Ascending aorta (tissue), 2 donors: Measurements from ENCODE around the gene FAM124A. TPM values are rescaled to one million over a fixed set of nuclear protein-coding genes. Genes with fewer than 3 reads are reported as not detected.

Source experiments
- DNase-seq, 2 donors: peaks; one replicate each; pipeline ENCODE4 v3.0.0-alpha.2; 2019; ENCODE audit warnings: low spot score in 2 of 2
- H3K27ac ChIP-seq, 2 donors: fragments of 200-600 bp; sonication (generic); one replicate each; pipeline ENCODE4 v1.5.1; 2016 to 2017; ENCODE audit warnings: mild to moderate bottlenecking in 1 of 2
- H3K27me3 ChIP-seq: fragments of 200-600 bp; sonication (generic); one replicate; pipeline ENCODE4 v1.5.1; 2017
- H3K36me3 ChIP-seq, 2 donors: fragments of 200-600 bp; sonication (generic); one replicate each; pipeline ENCODE4 v1.5.1; 2016
- H3K4me1 ChIP-seq, 2 donors: fragments of 200-600 bp; sonication (generic); one replicate each; pipeline ENCODE4 v1.5.1; 2016 to 2017; ENCODE audit warnings: mild to moderate bottlenecking in 1 of 2
- H3K4me3 ChIP-seq, 2 donors: fragments of 200-600 bp; sonication (generic); one replicate each; pipeline ENCODE4 v1.5.1; 2016 to 2017; ENCODE audit warnings: mild to moderate bottlenecking in 1 of 2
- H3K9me3 ChIP-seq, 2 donors: fragments of 200-600 bp; sonication (generic); one replicate each; pipeline ENCODE4 v1.5.1; 2016
- intact Hi-C: fragments of 100-400 bp; cut with DNase I; formaldehyde crosslinking; loops from one replicate; pipeline ENCODE4 v1.15.1; 2023
- total RNA-seq: library from RNA; depleted of rRNA; stranded (reverse); fragments of >200 nt; gene quantifications from one replicate; pipeline ENCODE4 v1.1.0, GENCODE V29; 2016
- TF ChIP-seq, protein P1 (sequence below), 3 experiments: fragments of 200-600 bp in 2 of 3; fragments of 450-650 bp in 1 of 3; sonication (generic) in 2 of 3; IDR thresholded peaks; one replicate each; pipeline ENCODE4 v1.5.1; 2016 to 2019; ENCODE audit warnings: antibody characterized with exemption in 3 of 3, mild to moderate bottlenecking in 1 of 3, moderate library complexity in 1 of 3

Gene FAM124A
- total RNA-seq, 1 donor from 2014 or later, result 22.4 TPM

DNA sequence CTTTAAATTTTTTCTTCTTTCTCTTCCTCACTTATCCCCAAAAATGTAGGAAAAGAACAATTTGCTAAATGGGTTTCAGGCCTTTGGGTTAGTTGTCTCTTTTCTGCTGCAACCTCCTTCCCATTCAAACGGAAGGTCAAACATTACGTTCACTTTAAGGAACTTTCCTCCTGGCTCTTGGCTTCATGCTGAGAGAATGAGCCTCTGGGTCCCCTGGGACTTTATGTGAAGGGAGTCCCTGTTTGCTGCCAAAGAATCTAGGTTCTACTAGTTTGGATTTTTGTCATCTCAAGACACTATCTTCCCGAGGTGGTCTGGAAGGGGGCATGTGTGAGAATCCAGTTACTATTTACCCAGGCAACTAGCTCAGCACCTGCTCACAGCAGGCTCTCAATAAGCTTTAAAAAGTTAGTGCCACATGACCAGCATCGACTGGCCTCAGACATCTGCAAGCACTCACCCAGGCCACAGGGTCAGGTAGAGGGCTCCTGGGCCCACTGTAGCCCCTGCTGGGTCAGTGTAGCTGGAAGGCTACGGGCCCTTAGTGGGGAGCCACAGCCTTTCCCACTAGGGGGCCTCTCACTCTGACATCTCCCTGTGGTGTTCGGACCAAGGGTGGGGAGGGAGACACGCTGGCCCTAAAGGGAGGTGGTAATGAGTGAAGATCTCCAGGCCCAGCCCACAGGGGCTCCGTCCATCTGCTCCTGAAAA is 40.5 kb downstream of the FAM124A start:
- DNase-seq, result no peak
- TF ChIP-seq, protein P1, sequence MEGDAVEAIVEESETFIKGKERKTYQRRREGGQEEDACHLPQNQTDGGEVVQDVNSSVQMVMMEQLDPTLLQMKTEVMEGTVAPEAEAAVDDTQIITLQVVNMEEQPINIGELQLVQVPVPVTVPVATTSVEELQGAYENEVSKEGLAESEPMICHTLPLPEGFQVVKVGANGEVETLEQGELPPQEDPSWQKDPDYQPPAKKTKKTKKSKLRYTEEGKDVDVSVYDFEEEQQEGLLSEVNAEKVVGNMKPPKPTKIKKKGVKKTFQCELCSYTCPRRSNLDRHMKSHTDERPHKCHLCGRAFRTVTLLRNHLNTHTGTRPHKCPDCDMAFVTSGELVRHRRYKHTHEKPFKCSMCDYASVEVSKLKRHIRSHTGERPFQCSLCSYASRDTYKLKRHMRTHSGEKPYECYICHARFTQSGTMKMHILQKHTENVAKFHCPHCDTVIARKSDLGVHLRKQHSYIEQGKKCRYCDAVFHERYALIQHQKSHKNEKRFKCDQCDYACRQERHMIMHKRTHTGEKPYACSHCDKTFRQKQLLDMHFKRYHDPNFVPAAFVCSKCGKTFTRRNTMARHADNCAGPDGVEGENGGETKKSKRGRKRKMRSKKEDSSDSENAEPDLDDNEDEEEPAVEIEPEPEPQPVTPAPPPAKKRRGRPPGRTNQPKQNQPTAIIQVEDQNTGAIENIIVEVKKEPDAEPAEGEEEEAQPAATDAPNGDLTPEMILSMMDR (IDR thresholded peaks at IDR 0.05), result no peak
- H3K27ac ChIP-seq, result no peak overlapping the region

DNA sequence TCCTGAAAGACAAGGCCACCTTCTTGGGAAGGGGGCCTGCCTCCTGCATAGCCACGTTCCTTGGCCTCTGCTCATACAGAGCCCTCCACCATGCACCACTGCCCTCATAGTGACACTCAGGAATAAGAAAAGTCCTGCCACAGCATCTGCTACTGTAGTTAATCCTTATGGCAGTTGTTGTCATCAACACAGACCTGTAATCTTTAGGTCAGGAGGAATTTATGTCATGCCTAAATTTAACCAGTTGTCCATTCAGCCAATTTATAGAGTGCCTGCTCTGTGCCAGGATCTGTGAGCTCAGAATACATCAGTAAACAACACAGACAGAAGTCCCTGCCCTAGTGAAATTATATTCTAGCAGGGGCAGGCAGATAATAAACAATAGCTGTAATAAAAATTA is 44.4 kb downstream of the FAM124A start:
- TF ChIP-seq, protein P1 (IDR thresholded peaks at IDR 0.05), result no peak
- H3K36me3 ChIP-seq, result no peaks in the 10 kb centered on the region
- no peak overlapping the region for H3K27ac ChIP-seq
- no peaks in the 10 kb centered on the region for H3K27me3 ChIP-seq
- H3K9me3 ChIP-seq, result no peaks in the 10 kb centered on the region
- H3K4me3 ChIP-seq, result no peak overlapping the region
- no peak for DNase-seq
- intact Hi-C loops, result no loop called here
- H3K4me1 ChIP-seq, result no peaks in the 10 kb centered on the region

More for the DNA sequence above, 40.5 kb downstream of the FAM124A start:
- Histone ChIP-seq H3K9me3 (no peaks in the 10 kb centered on the region), H3K4me1 (no peaks in the 10 kb centered on the region), H3K4me3 (no peak overlapping the region), H3K27me3 (no peaks in the 10 kb centered on the region), H3K36me3 (no peaks in the 10 kb centered on the region)
- intact Hi-C loops, result no loop called here

DNA sequence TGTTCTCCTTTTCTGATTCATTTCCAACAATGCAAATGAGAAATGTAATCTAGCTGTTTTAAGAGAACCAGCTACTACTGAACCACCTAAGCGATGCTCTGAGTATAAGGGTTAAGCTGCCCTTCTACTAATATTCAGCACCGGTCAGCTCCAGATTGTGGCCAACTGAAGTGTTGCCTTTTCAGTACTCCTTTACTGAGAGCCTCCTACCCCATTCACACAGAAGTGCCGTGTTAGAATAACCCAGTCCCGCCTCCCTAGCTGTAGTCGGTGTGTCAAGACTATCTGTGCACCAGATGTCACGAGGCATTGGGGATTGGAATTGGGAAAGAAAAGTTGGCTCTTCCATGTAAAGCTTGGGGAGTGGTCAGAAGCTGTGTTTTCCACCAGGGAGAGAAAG is 45.4 kb downstream of the FAM124A start:
- intact Hi-C loops, result no loop called here
- no peaks in the 10 kb centered on the region for H3K36me3 ChIP-seq
- H3K4me3 ChIP-seq, result no peak overlapping the region
- TF ChIP-seq, protein P1 (IDR thresholded peaks at IDR 0.05), result no peak
- H3K9me3 ChIP-seq, result no peaks in the 10 kb centered on the region
- DNase-seq, result no peak
- H3K27ac ChIP-seq, result no peak overlapping the region
- H3K4me1 ChIP-seq, result no peaks in the 10 kb centered on the region
- H3K27me3 ChIP-seq, result no peaks in the 10 kb centered on the region

DNA sequence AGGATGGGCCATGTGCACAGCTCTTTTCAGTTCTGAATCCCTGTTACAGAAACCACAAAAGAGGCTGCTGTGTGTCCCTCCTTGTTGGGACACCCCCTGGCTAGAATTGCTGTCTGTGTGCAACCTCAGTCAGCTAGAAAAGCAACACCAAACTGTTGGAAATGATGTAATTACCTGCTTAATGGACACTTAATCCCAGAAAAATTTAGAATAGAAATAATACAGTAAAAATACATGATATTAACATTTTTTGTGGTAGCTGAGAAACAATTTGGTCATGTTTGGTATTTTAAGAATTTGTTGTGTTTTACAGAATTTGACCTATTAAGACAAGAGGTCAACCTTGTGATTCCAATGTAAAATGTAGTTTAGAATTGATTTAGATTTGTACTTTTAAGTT is 46.8 kb downstream of the FAM124A start:
- intact Hi-C loops, result no loop called here
- Histone ChIP-seq H3K9me3 (no peaks in the 10 kb centered on the region), H3K4me3 (no peak overlapping the region), H3K27ac (no peak overlapping the region), H3K27me3 (no peaks in the 10 kb centered on the region), H3K4me1 (no peaks in the 10 kb centered on the region), H3K36me3 (no peaks in the 10 kb centered on the region)
- TF ChIP-seq, protein P1 (IDR thresholded peaks at IDR 0.05), result no peak
- no peak for DNase-seq

DNA sequence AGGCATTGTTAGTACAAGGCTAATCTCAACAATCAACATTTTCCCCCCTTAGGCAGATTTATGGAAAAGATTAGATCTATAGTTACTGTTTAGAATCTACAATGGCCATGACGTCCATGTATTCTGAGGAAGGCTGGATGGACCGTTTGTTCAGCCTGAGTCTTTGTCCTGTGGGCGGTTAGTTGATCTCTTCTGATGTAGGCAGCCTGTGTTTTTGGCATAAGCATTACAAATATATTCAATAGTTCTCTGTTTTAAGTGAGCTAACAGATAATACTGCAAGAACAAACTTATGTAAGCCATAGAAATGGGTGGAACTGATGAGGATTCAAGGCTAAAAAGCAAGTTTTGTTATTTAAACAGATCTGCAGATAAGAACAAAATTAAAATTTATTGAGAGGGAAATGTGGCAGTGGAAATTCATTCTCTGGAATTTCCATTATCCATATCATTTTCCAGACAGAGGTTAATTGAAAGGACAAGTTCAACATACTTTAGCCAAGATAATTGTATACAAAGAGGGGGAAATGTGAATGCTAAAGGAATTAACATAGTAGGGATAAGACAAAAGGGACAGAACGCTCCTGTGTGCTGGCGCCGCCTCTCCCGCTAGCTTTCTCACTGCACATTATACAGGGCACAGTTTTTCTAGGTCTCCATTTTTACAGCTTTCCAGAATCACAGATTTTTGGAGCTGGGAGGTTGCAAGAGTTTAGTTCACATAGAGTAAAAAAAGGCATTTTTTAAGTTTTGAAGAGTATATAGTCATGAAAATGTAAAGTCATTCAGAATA is 48.6 kb downstream of the FAM124A start:
- no peak for DNase-seq
- Histone ChIP-seq H3K4me3 (no peak overlapping the region), H3K9me3 (no peaks in the 10 kb centered on the region), H3K27me3 (no peaks in the 10 kb centered on the region), H3K27ac (no peak overlapping the region), H3K36me3 (no peaks in the 10 kb centered on the region), H3K4me1 (no peaks in the 10 kb centered on the region)
- intact Hi-C loops, result no loop called here
- TF ChIP-seq, protein P1 (IDR thresholded peaks at IDR 0.05), result no peak
